ENCODE results near the gene PCNX4. TPM values are rescaled to one million over a fixed set of nuclear protein-coding genes. Genes with fewer than 3 reads are reported as not detected.

PCNX4 gene
- total RNA-seq, 1 experiment from 2014 or later = 48.4 TPM

DNA sequence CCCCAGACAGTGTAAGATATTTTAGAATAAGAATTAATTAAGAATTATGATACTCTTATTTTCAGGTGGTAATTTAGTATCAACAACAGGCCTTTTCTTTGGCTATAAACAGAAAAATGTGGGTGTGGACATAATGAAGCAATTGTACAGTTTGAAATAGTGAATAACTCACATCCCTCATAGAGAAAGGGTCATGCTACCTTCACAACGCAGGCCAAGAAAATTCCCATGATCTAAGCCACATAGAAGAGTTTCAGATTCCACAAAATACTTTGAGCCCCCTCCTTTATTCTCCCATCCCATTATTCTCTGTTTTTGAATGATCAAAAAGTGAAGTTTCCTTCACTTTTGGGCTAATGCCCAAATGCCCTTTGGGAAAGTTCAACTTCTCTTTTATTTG is 97.0 kb downstream of the PCNX4 start:
- POLR2A ChIA-PET = no interaction called here
- CTCF ChIA-PET = interaction anchor here (0.5 to 1.7 kb wide), 5 partner anchors 97 to 882 kb away, joined by 3 to 13 read pairs (median 4); no protein-coding TSS in a partner anchor

More for the DNA sequence above, 97.0 kb downstream of the PCNX4 start:
- Histone ChIP-seq H3K4me2 (ENCODE audit: low read length) (no peak overlapping the region), H4K20me1 (ENCODE audit: insufficient read depth) (no peaks in the 10 kb centered on the region), H2AFZ (ENCODE audit: low read depth, low read length, poor library complexity, severe bottlenecking) (no peak overlapping the region), H3K27me3 (ENCODE audit: insufficient read depth, low read length) (no peaks in the 10 kb centered on the region), H3K36me3 (ENCODE audit: control insufficient read depth in 1 of 2, insufficient read depth in 2 of 2, low read length in 2 of 2) (no peaks in the 10 kb centered on the region), H3K9me2 (ENCODE audit: insufficient read depth) (no peaks in the 10 kb centered on the region), H3K79me2 (ENCODE audit: insufficient read depth, low read length) (no peaks in the 10 kb centered on the region), H3K9ac (ENCODE audit: low read length) (no peak overlapping the region), H3K4me3 (replicated peaks in 1 of 2; ENCODE audit: low read depth in 1 of 2, low read length in 2 of 2) (no peak overlapping the region), H3K27ac (ENCODE audit: low read depth, low read length) (no peak overlapping the region), H3K4me1 (ENCODE audit: control insufficient read depth in 1 of 2, insufficient read depth in 2 of 2, low read length in 2 of 2) (peaks cover 0 to 4% of the 10 kb centered on the region in 2 experiments; a peak in 1 of 4 replicates), H3K9me3 (ENCODE audit: control insufficient read depth in 1 of 2, insufficient read depth in 1 of 2, low read depth in 1 of 2, low read length in 2 of 2) (no peaks in the 10 kb centered on the region)
- RAD21 ChIA-PET (ENCODE audit: low non-redundant PET in 1 of 2, low total read pairs in 2 of 2, uncharacterized antibody in 2 of 2, unreplicated experiment in 2 of 2) = no interaction called here
- TF ChIP-seq ELF1 (IDR thresholded peaks at IDR 0.05; ENCODE audit: borderline replicate concordance, low read depth) (no peak), POLR2AphosphoS5 (IDR thresholded peaks at IDR 0.05; ENCODE audit: low read depth, low read length) (no peak), SP1 (IDR thresholded peaks at IDR 0.05; ENCODE audit: low read depth) (no peak), POLR2A (IDR thresholded peaks at IDR 0.05; ENCODE audit: borderline replicate concordance, extremely low read depth, insufficient read depth, insufficient read length) (no peak), YY1 (IDR thresholded peaks at IDR 0.05; ENCODE audit: extremely low read depth, insufficient replicate concordance, low read depth, low read length) (no peak), EZH2phosphoT487 (IDR thresholded peaks at IDR 0.05; ENCODE audit: borderline replicate concordance) (no peak), EZH2 (IDR thresholded peaks at IDR 0.05) (no peak), CBX3 (IDR thresholded peaks at IDR 0.05; ENCODE audit: low read depth) (no peak), ZNF274 (IDR thresholded peaks at IDR 0.05; ENCODE audit: low read depth, low read length) (no peak), ZFX (IDR thresholded peaks at IDR 0.05) (no peak), FOSL1 (IDR thresholded peaks at IDR 0.05; ENCODE audit: low read depth) (no peak), JUND (IDR thresholded peaks at IDR 0.05) (no peak), SRF (IDR thresholded peaks at IDR 0.05; ENCODE audit: low read depth) (no peak), RAD21 (IDR thresholded peaks at IDR 0.05; ENCODE audit: low read depth) (no peak)
- TF ChIP-seq, protein P1, sequence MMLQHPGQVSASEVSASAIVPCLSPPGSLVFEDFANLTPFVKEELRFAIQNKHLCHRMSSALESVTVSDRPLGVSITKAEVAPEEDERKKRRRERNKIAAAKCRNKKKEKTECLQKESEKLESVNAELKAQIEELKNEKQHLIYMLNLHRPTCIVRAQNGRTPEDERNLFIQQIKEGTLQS (IDR thresholded peaks at IDR 0.05) = no peak
- TF ChIP-seq, protein P2, sequence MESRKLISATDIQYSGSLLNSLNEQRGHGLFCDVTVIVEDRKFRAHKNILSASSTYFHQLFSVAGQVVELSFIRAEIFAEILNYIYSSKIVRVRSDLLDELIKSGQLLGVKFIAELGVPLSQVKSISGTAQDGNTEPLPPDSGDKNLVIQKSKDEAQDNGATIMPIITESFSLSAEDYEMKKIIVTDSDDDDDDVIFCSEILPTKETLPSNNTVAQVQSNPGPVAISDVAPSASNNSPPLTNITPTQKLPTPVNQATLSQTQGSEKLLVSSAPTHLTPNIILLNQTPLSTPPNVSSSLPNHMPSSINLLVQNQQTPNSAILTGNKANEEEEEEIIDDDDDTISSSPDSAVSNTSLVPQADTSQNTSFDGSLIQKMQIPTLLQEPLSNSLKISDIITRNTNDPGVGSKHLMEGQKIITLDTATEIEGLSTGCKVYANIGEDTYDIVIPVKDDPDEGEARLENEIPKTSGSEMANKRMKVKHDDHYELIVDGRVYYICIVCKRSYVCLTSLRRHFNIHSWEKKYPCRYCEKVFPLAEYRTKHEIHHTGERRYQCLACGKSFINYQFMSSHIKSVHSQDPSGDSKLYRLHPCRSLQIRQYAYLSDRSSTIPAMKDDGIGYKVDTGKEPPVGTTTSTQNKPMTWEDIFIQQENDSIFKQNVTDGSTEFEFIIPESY (IDR thresholded peaks at IDR 0.05; ENCODE audit: extremely low read depth, insufficient replicate concordance, low read length) = no peak
- TF ChIP-seq, protein P3, sequence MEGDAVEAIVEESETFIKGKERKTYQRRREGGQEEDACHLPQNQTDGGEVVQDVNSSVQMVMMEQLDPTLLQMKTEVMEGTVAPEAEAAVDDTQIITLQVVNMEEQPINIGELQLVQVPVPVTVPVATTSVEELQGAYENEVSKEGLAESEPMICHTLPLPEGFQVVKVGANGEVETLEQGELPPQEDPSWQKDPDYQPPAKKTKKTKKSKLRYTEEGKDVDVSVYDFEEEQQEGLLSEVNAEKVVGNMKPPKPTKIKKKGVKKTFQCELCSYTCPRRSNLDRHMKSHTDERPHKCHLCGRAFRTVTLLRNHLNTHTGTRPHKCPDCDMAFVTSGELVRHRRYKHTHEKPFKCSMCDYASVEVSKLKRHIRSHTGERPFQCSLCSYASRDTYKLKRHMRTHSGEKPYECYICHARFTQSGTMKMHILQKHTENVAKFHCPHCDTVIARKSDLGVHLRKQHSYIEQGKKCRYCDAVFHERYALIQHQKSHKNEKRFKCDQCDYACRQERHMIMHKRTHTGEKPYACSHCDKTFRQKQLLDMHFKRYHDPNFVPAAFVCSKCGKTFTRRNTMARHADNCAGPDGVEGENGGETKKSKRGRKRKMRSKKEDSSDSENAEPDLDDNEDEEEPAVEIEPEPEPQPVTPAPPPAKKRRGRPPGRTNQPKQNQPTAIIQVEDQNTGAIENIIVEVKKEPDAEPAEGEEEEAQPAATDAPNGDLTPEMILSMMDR (IDR thresholded peaks at IDR 0.05 in 2 of 3, conservative IDR thresholded peaks at IDR 0.05 in 1 of 3; ENCODE audit: borderline replicate concordance in 1 of 3, insufficient read depth in 1 of 3, low read depth in 2 of 3, low read length in 2 of 3) = no peak
- TF ChIP-seq, protein P4, sequence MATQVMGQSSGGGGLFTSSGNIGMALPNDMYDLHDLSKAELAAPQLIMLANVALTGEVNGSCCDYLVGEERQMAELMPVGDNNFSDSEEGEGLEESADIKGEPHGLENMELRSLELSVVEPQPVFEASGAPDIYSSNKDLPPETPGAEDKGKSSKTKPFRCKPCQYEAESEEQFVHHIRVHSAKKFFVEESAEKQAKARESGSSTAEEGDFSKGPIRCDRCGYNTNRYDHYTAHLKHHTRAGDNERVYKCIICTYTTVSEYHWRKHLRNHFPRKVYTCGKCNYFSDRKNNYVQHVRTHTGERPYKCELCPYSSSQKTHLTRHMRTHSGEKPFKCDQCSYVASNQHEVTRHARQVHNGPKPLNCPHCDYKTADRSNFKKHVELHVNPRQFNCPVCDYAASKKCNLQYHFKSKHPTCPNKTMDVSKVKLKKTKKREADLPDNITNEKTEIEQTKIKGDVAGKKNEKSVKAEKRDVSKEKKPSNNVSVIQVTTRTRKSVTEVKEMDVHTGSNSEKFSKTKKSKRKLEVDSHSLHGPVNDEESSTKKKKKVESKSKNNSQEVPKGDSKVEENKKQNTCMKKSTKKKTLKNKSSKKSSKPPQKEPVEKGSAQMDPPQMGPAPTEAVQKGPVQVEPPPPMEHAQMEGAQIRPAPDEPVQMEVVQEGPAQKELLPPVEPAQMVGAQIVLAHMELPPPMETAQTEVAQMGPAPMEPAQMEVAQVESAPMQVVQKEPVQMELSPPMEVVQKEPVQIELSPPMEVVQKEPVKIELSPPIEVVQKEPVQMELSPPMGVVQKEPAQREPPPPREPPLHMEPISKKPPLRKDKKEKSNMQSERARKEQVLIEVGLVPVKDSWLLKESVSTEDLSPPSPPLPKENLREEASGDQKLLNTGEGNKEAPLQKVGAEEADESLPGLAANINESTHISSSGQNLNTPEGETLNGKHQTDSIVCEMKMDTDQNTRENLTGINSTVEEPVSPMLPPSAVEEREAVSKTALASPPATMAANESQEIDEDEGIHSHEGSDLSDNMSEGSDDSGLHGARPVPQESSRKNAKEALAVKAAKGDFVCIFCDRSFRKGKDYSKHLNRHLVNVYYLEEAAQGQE (IDR thresholded peaks at IDR 0.05; ENCODE audit: low read depth) = no peak
- TF ChIP-seq, protein P5, sequence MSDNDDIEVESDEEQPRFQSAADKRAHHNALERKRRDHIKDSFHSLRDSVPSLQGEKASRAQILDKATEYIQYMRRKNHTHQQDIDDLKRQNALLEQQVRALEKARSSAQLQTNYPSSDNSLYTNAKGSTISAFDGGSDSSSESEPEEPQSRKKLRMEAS (IDR thresholded peaks at IDR 0.05) = no peak
- intact Hi-C loops (cut with micrococcal nuclease) = loop anchor here (2.0 to 10.0 kb wide), 3 partner anchors 296 to 1064 kb away; partner anchors contain the start of gene C14orf39
- ATAC-seq (no peak), DNase-seq (ENCODE audit: low read depth, low spot score) (no peak)
- no TSS peak for BruUV-seq (replicated peaks)

Data from HCT116 (cell line).